Suppressor macrophage treated with lipopolysaccharide for 4 hours (primary cell): ENCODE results near the gene CEP164.
"Not testable (repeated sequence)": the region's sequence is repeated elsewhere in the genome, so short reads cannot be mapped to it uniquely, and the experiment has no call there.

Experiments
- DNase-seq: peaks from one replicate; pipeline ENCODE4 v3.0.0-alpha.2; 2020

Gene CEP164

GRCh38 chr11:117399100-117399840 is 71.6 kb downstream of the CEP164 start:
- DNase-seq: not testable (repeated sequence)

GRCh38 chr11:117405898-117406297 is 78.2 kb downstream of the CEP164 start:
- not testable (repeated sequence) for DNase-seq

GRCh38 chr11:117407016-117407415 is 79.4 kb downstream of the CEP164 start:
- DNase-seq: no peak

- no peak for DNase-seq
Measured at GRCh38 chr11:117408356-117408755, 80.7 kb downstream of the CEP164 start.

- no peak for DNase-seq
Measured at GRCh38 chr11:117409511-117409910, 81.9 kb downstream of the CEP164 start.

GRCh38 chr11:117410238-117410637 is 82.6 kb downstream of the CEP164 start:
- no peak for DNase-seq

- DNase-seq: no peak
Measured at GRCh38 chr11:117410861-117411710, 83.4 kb downstream of the CEP164 start.

- DNase-seq: no peak
Measured at GRCh38 chr11:117411736-117412135, 84.1 kb downstream of the CEP164 start.

GRCh38 chr11:117412176-117412575 is 84.5 kb downstream of the CEP164 start:
- no peak for DNase-seq

GRCh38 chr11:117412653-117413275 is 85.1 kb downstream of the CEP164 start:
- DNase-seq: no peak

- DNase-seq: no peak
Measured at GRCh38 chr11:117413616-117414015, 86.0 kb downstream of the CEP164 start.

GRCh38 chr11:117414724-117415123 is 87.1 kb downstream of the CEP164 start:
- DNase-seq: no peak

GRCh38 chr11:117415358-117415896 is 87.8 kb downstream of the CEP164 start:
- DNase-seq: no peak

GRCh38 chr11:117417342-117417741 is 89.7 kb downstream of the CEP164 start:
- DNase-seq: no peak

- DNase-seq: no peak
Measured at GRCh38 chr11:117417856-117418255, 90.2 kb downstream of the CEP164 start.

GRCh38 chr11:117418737-117419481 is 91.3 kb downstream of the CEP164 start:
- no peak for DNase-seq

- DNase-seq: no peak
Measured at GRCh38 chr11:117419482-117420142, 92.0 kb downstream of the CEP164 start.

GRCh38 chr11:117420143-117420485 is 92.5 kb downstream of the CEP164 start:
- no peak for DNase-seq

GRCh38 chr11:117420598-117420997 is 92.9 kb downstream of the CEP164 start:
- no peak for DNase-seq

- DNase-seq: no peak
Measured at GRCh38 chr11:117421041-117421440, 93.4 kb downstream of the CEP164 start.

GRCh38 chr11:117421476-117421875 is 93.8 kb downstream of the CEP164 start:
- DNase-seq: no peak

GRCh38 chr11:117423046-117423575 is 95.5 kb downstream of the CEP164 start:
- DNase-seq: no peak
